ENCODE results near the gene OR10K1.

The OR10K1 gene

DNA sequence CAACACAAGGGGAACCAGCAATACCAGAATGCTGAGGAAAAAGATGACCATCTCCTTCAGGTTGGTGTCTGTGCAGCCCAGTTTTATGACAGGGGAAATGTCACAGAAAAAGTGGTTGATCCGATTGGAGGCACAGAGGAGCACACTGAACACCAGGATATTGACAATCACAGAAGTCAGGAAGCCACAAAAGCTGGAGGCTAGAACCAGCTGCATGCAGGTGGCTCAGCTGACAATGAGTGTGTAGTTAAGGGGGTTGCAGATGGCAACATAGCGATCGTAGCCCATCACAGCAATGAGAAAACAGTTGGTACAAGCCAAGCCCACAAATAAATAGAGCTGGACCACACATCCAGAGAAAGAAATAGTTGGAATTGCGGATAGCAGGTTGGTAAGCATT lies 16.3 kb upstream of the OR10K1 start:
- ChIA-PET POLR2A (no interaction called here), CTCF (interaction anchor here (1.0 kb wide), 1 partner anchor 766 kb away, joined by 3 read pairs; no protein-coding TSS in a partner anchor)
- Histone ChIP-seq H3K4me3 (ENCODE audit: low read depth, low read length) (no peak overlapping the region), H3K27ac (ENCODE audit: extremely low read depth, low read depth, low read length) (no peak overlapping the region), H3K9me3 (ENCODE audit: control insufficient read depth, insufficient read depth, low read depth, low read length) (no peaks in the 10 kb centered on the region), H3K36me3 (ENCODE audit: control insufficient read depth in 2 of 2, insufficient read depth in 1 of 2, low read length in 2 of 2) (no peaks in the 10 kb centered on the region), H3K4me1 (ENCODE audit: control insufficient read depth, insufficient read depth, low read length) (no peaks in the 10 kb centered on the region)
- TF ChIP-seq PRDM1 (tag by site-specific recombination; IDR thresholded peaks at IDR 0.05): no peak
- no peak for TF ChIP-seq ZNF366 (tag by site-specific recombination; conservative IDR thresholded peaks at IDR 0.05)
- TF ChIP-seq ZNF174 (tag by site-specific recombination; IDR thresholded peaks at IDR 0.05): no peak
- no peak for TF ChIP-seq ZNF530 (tag by site-specific recombination; IDR thresholded peaks at IDR 0.05; ENCODE audit: low read depth)
- TF ChIP-seq KLF7 (tag by site-specific recombination; IDR thresholded peaks at IDR 0.05; ENCODE audit: borderline replicate concordance): no peak
- no peak for TF ChIP-seq ZNF426 (tag by site-specific recombination; IDR thresholded peaks at IDR 0.05)
- no peak for TF ChIP-seq SCRT2 (tag by site-specific recombination; IDR thresholded peaks at IDR 0.05)
- TF ChIP-seq ZBTB17 (tag by site-specific recombination; IDR thresholded peaks at IDR 0.05): no peak
- TF ChIP-seq, protein P1, sequence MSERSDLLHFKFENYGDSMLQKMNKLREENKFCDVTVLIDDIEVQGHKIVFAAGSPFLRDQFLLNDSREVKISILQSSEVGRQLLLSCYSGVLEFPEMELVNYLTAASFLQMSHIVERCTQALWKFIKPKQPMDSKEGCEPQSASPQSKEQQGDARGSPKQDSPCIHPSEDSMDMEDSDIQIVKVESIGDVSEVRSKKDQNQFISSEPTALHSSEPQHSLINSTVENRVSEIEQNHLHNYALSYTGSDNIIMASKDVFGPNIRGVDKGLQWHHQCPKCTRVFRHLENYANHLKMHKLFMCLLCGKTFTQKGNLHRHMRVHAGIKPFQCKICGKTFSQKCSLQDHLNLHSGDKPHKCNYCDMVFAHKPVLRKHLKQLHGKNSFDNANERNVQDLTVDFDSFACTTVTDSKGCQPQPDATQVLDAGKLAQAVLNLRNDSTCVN (tag by site-specific recombination; optimal IDR thresholded peaks at IDR 0.05): no peak
- TF ChIP-seq, protein P2, sequence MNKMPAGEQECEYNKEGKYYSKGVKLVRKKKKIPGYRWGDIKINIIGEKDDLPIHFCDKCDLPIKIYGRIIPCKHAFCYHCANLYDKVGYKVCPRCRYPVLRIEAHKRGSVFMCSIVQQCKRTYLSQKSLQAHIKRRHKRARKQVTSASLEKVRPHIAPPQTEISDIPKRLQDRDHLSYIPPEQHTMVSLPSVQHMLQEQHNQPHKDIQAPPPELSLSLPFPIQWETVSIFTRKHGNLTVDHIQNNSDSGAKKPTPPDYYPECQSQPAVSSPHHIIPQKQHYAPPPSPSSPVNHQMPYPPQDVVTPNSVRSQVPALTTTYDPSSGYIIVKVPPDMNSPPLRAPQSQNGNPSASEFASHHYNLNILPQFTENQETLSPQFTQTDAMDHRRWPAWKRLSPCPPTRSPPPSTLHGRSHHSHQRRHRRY (tag by site-specific recombination; IDR thresholded peaks at IDR 0.05): no peak
- TF ChIP-seq KLF8 (tag by site-specific recombination; IDR thresholded peaks at IDR 0.05): no peak
- no peak for TF ChIP-seq ZNF114 (tag by site-specific recombination; IDR thresholded peaks at IDR 0.05)
- no peak for TF ChIP-seq FEZF1 (tag by site-specific recombination; IDR thresholded peaks at IDR 0.05)
- TF ChIP-seq ZNF670 (tag by site-specific recombination; IDR thresholded peaks at IDR 0.05; ENCODE audit: low read depth): no peak
- TF ChIP-seq ZNF626 (tag by site-specific recombination; IDR thresholded peaks at IDR 0.05): no peak
- no peak for TF ChIP-seq ZFP41 (tag by site-specific recombination; IDR thresholded peaks at IDR 0.05; ENCODE audit: borderline replicate concordance)
- TF ChIP-seq, protein P3, sequence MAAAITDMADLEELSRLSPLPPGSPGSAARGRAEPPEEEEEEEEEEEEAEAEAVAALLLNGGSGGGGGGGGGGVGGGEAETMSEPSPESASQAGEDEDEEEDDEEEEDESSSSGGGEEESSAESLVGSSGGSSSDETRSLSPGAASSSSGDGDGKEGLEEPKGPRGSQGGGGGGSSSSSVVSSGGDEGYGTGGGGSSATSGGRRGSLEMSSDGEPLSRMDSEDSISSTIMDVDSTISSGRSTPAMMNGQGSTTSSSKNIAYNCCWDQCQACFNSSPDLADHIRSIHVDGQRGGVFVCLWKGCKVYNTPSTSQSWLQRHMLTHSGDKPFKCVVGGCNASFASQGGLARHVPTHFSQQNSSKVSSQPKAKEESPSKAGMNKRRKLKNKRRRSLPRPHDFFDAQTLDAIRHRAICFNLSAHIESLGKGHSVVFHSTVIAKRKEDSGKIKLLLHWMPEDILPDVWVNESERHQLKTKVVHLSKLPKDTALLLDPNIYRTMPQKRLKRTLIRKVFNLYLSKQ (tag by site-specific recombination; IDR thresholded peaks at IDR 0.05; ENCODE audit: borderline replicate concordance): no peak
- TF ChIP-seq, protein P4, sequence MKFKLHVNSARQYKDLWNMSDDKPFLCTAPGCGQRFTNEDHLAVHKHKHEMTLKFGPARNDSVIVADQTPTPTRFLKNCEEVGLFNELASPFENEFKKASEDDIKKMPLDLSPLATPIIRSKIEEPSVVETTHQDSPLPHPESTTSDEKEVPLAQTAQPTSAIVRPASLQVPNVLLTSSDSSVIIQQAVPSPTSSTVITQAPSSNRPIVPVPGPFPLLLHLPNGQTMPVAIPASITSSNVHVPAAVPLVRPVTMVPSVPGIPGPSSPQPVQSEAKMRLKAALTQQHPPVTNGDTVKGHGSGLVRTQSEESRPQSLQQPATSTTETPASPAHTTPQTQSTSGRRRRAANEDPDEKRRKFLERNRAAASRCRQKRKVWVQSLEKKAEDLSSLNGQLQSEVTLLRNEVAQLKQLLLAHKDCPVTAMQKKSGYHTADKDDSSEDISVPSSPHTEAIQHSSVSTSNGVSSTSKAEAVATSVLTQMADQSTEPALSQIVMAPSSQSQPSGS (tag by site-specific recombination; IDR thresholded peaks at IDR 0.05; ENCODE audit: low read depth): no peak
- no peak for TF ChIP-seq SETDB1 (IDR thresholded peaks at IDR 0.05; ENCODE audit: insufficient read length, low read length)
- no peak for TF ChIP-seq ZNF660 (tag by site-specific recombination; IDR thresholded peaks at IDR 0.05)

DNA sequence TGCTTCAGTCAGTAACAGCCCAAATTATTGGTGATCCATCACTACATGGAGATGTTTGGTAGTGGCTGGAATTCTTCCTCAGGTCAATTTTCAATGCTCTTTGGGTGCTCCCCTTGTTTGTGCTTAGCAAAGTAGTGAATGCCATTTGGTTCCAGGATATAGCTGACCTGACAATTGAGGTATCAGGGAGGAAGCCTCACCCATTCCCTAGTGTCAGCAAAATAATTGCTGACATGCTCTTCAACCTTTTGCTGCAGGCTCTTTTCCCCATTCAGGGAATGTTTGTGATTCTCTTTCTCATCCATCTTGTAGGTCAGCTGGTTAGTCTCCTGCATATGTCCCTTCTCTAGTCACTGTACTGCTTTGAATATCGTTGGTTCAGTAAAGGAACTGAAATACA lies 7.1 kb upstream of the OR10K1 start:
- Histone ChIP-seq H3K4me3 (ENCODE audit: low read depth, low read length) (no peak overlapping the region), H3K9me3 (ENCODE audit: control insufficient read depth, insufficient read depth, low read depth, low read length) (no peaks in the 10 kb centered on the region), H3K27ac (ENCODE audit: extremely low read depth, low read depth, low read length) (no peak overlapping the region), H3K36me3 (ENCODE audit: control insufficient read depth in 2 of 2, insufficient read depth in 1 of 2, low read length in 2 of 2) (no peaks in the 10 kb centered on the region), H3K4me1 (ENCODE audit: control insufficient read depth, insufficient read depth, low read length) (no peaks in the 10 kb centered on the region)
- CTCF ChIA-PET: no interaction called here
- no peak for TF ChIP-seq ZNF433 (tag by site-specific recombination; IDR thresholded peaks at IDR 0.05; ENCODE audit: low read depth)
- TF ChIP-seq SP3 (tag by site-specific recombination; IDR thresholded peaks at IDR 0.05): no peak
- TF ChIP-seq ZNF221 (tag by site-specific recombination; IDR thresholded peaks at IDR 0.05; ENCODE audit: borderline replicate concordance): no peak
- TF ChIP-seq ZNF169 (tag by site-specific recombination; IDR thresholded peaks at IDR 0.05): no peak
- no peak for TF ChIP-seq SCRT2 (tag by site-specific recombination; IDR thresholded peaks at IDR 0.05)
- TF ChIP-seq, protein P5, sequence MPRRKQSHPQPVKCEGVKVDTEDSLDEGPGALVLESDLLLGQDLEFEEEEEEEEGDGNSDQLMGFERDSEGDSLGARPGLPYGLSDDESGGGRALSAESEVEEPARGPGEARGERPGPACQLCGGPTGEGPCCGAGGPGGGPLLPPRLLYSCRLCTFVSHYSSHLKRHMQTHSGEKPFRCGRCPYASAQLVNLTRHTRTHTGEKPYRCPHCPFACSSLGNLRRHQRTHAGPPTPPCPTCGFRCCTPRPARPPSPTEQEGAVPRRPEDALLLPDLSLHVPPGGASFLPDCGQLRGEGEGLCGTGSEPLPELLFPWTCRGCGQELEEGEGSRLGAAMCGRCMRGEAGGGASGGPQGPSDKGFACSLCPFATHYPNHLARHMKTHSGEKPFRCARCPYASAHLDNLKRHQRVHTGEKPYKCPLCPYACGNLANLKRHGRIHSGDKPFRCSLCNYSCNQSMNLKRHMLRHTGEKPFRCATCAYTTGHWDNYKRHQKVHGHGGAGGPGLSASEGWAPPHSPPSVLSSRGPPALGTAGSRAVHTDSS (tag by site-specific recombination; IDR thresholded peaks at IDR 0.05): no peak
- TF ChIP-seq, protein P6, sequence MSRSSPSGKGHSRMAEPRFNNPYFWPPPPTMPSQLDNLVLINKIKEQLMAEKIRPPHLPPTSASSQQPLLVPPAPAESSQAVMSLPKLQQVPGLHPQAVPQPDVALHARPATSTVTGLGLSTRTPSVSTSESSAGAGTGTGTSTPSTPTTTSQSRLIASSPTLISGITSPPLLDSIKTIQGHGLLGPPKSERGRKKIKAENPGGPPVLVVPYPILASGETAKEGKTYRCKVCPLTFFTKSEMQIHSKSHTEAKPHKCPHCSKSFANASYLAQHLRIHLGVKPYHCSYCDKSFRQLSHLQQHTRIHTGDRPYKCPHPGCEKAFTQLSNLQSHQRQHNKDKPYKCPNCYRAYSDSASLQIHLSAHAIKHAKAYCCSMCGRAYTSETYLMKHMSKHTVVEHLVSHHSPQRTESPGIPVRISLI (tag by site-specific recombination; IDR thresholded peaks at IDR 0.05): no peak
- no peak for TF ChIP-seq SP2 (tag by site-specific recombination; IDR thresholded peaks at IDR 0.05)
- POLR2A ChIA-PET: no interaction called here
